Activated T-cell treated with anti-CD3 and anti-CD28 coated beads, Interleukin-2, amount 50 U/mL, for 24 hours (primary cell): ENCODE data around the gene SUPT20HL2.
"Not testable (repeated sequence)": the region's sequence is repeated elsewhere in the genome, so short reads cannot be mapped to it uniquely, and the experiment has no call there.

Source experiments
- DNase-seq: peaks from one replicate; pipeline ENCODE4 v3.0.0-alpha.2; 2020
- H3K27ac Mint-ChIP-seq: 2 replicates; pipeline ENCODE4 v1.8.0; 2020; ENCODE audit warnings: mild to moderate bottlenecking, mixed read lengths
- H3K27me3 Mint-ChIP-seq: 2 replicates; pipeline ENCODE4 v1.8.0; 2020; ENCODE audit warnings: mixed read lengths
- H3K36me3 Mint-ChIP-seq: 2 replicates; pipeline ENCODE4 v1.8.0; 2020; ENCODE audit warnings: low read depth, mixed read lengths
- H3K4me1 Mint-ChIP-seq: 2 replicates; pipeline ENCODE4 v1.8.0; 2020; ENCODE audit warnings: low read depth, mixed read lengths
- H3K4me3 Mint-ChIP-seq: 2 replicates; pipeline ENCODE4 v1.8.0; 2020; ENCODE audit warnings: mild to moderate bottlenecking, moderate library complexity, mixed read lengths
- H3K9me3 Mint-ChIP-seq: 2 replicates; pipeline ENCODE4 v1.8.0; 2020; ENCODE audit warnings: mixed read lengths

SUPT20HL2 gene

DNA sequence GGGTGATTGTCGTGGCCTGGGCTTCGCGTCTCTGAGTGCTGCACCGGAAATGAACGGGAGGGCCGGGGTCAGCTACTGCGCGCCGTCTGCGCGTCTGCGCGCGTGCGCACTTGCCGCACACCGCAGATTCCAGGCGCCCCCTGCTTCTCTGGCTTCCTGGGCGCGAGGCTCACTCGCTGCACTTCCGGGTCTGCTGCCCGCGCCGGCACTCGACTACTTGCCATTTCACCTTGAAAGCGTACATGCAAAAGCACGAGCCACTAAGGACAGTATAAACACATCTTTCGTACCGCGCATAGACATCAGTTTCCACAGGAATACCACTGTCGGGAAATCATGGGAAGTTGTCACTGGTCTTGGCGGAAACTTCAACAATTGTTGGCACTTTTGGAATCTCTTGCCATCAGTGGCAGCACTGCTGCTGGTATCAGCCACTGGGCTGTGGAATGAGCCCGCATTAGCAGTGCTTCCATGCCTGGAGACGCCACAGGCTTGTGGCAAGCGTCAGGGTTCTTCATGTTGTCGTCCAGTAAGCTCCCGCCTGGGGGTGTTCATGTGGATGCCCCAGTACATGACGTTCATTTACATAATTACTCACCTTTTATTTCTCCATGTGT, at the start of gene SUPT20HL2:
Gene SUPT20HL2 (minus strand): TSS at position 51 of the 617 bp plus-strand sequence. CDS start 754 bp downstream, outside the sequence.
- no peaks in the 10 kb centered on the region for H3K4me1 Mint-ChIP-seq
- H3K9me3 Mint-ChIP-seq, result no peaks in the 10 kb centered on the region
- DNase-seq, result no peak
- no peak within 1 kb of the TSS for H3K27ac Mint-ChIP-seq
- peaks cover 33% of the 10 kb centered on the region for H3K27me3 Mint-ChIP-seq
- H3K36me3 Mint-ChIP-seq, result no peaks in the 10 kb centered on the region
- H3K4me3 Mint-ChIP-seq, result no peak within 1 kb of the TSS

DNA sequence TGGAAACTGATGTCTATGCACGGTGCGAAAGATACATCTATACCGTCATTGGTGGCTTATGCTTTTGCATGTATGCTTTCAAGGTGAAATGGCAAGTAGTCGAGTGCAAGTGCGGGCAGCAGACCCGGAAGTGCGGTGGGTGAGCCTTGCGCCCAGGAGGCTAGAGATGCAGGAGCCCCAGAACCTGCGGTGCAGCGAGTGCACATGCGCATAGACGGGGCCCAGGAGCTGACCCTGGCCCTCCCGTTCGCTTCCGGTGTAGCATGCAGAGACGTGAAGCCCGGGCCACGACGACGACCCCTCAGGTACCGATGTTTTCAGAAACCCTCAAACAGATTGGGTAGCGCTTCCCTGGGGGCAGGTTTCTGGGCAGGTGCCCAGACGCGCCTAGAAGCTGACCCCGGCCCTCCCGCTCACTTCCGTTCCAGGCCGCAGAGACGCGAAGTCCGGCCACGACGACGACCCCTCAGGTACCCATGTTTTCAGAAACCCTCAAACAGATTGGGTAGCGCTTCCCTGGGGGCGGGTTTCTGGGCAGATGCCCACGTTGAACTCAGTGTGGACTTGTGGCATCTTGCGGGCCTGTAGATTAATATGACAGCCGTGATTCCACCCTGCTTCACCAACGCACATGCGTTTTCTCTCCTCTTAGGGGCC, 48.3 kb upstream of the SUPT20HL2 start:
- H3K4me1 Mint-ChIP-seq, DNase-seq, H3K36me3 Mint-ChIP-seq, H3K27ac Mint-ChIP-seq, H3K27me3 Mint-ChIP-seq, H3K9me3 Mint-ChIP-seq, H3K4me3 Mint-ChIP-seq: not testable (repeated sequence)

DNA sequence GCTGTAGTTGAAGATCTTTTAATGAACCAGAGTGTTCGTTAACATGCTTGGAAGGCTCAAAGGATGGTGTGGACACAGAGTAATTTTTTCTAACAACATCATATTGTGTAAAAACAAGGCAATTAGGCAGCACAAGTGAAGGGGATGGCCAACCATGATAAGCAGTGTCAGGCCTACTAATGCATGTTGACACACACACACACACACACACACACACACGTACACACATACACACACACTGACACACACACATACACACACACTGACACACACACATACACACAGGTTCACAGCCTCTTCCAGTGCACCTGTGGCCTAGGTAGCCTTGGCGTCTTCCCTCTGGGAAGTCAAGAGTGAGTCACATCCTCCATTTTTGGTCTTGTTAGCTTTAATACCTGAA, 46.4 kb upstream of the SUPT20HL2 start, which contains the start of gene SUPT20HL1:
Gene SUPT20HL1 (plus strand): TSS at position 368 of the 400 bp plus-strand sequence. CDS start 2,122 bp downstream, outside the sequence.
- DNase-seq, result no peak
- H3K9me3 Mint-ChIP-seq, result no peaks in the 10 kb centered on the region
- peaks cover 2% of the 10 kb centered on the region for H3K4me1 Mint-ChIP-seq
- no peak within 1 kb of the TSS for H3K27ac Mint-ChIP-seq
- H3K27me3 Mint-ChIP-seq, result peaks cover 6% of the 10 kb centered on the region
- H3K4me3 Mint-ChIP-seq, result no peak within 1 kb of the TSS
- no peaks in the 10 kb centered on the region for H3K36me3 Mint-ChIP-seq

DNA sequence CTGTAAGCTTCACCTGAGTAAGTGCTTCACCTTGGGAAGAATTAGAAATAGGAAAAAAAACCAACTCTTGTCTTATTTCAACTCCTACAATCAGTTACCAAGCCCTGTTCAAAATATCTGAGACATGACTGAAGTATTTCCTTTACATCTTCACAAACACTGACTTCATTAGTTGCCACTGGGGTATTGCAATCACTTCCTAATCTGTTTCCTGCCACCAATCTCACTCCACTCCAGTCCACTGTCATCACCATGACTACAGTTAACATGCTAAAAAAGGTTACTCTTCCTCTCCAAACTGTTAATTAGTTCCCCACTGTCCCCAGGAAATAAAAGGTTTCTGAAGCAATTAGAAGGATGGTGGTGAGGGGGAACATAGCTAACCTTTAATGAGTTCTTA, 43.2 kb upstream of the SUPT20HL2 start:
- DNase-seq, result no peak
- Mint-ChIP-seq H3K4me1 (no peaks in the 10 kb centered on the region), H3K36me3 (no peaks in the 10 kb centered on the region), H3K9me3 (no peaks in the 10 kb centered on the region), H3K27ac (no peak overlapping the region), H3K27me3 (peaks cover 6% of the 10 kb centered on the region), H3K4me3 (no peak overlapping the region)

DNA sequence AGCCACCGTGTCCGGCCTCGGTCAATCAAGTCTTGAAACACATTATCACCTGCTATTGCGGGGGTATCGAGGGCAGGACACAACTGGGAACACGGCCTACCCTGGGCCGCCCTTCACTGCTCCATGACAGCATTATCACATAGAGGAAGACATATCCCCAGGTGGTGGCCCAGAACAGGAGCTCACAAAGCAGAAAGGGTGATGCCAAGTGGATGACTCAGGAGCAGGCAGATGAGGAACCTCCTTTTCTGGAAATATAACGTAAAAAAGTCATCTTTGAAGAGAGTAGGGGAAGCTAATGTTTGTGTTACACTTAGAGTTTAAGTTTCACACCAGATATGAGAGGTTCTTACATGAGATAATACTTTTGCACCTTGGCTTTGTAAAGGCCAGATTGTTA, 41.2 kb upstream of the SUPT20HL2 start:
- H3K4me1 Mint-ChIP-seq, result no peaks in the 10 kb centered on the region
- no peaks in the 10 kb centered on the region for H3K9me3 Mint-ChIP-seq
- DNase-seq, result no peak

DNA sequence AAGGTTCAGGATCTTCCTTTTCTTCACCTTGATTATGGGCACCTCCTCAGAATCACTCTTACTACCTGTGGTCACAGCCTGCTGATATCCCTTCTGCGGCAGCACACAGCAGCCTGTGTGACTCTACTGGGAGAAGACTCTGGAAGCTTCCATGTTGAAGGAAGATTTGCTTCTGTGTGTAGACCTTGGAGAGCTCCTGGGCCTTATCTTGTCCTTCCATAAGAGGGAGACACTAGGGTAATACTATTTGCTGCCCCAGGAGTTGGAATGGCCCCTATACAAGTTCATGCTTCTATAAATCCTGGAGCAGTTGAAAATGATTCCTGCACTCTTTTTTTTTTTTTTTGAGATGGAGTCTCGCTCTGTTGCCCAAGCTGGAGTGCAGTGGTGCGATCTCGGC, 36.3 kb upstream of the SUPT20HL2 start:
- no peaks in the 10 kb centered on the region for H3K9me3 Mint-ChIP-seq
- no peak overlapping the region for H3K27ac Mint-ChIP-seq
- no peak overlapping the region for H3K4me3 Mint-ChIP-seq
- no peaks in the 10 kb centered on the region for H3K36me3 Mint-ChIP-seq
- peaks cover 15% of the 10 kb centered on the region for H3K27me3 Mint-ChIP-seq
- no peak for DNase-seq
- no peaks in the 10 kb centered on the region for H3K4me1 Mint-ChIP-seq

More for the DNA sequence above, 41.2 kb upstream of the SUPT20HL2 start:
- Mint-ChIP-seq H3K4me3 (no peak overlapping the region), H3K27ac (no peak overlapping the region), H3K36me3 (no peaks in the 10 kb centered on the region), H3K27me3 (peaks cover 6% of the 10 kb centered on the region)

DNA sequence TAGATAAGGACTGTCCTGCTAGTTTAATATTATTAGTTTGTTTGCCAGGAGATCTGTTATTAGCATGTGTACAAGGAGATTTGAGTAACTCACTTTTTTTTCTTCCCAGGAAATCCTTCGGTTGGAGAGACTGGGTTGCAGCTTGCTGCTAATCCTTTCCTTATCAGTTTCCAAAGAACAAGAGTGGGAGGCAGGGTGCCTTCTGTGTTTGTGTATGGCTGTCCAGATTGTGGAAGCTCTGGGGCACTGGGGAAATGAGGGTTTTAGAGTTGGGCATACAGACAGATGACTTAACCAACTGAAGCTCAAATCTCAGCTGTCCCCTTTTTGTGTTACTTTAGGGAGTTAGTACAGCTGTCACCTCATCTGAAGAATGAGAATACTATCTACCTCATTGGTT, 34.0 kb upstream of the SUPT20HL2 start:
- Mint-ChIP-seq H3K4me1 (peaks cover 6% of the 10 kb centered on the region), H3K36me3 (no peaks in the 10 kb centered on the region), H3K4me3 (no peak overlapping the region), H3K27me3 (peaks cover 22% of the 10 kb centered on the region), H3K27ac (no peak overlapping the region), H3K9me3 (no peaks in the 10 kb centered on the region)
- no peak for DNase-seq

DNA sequence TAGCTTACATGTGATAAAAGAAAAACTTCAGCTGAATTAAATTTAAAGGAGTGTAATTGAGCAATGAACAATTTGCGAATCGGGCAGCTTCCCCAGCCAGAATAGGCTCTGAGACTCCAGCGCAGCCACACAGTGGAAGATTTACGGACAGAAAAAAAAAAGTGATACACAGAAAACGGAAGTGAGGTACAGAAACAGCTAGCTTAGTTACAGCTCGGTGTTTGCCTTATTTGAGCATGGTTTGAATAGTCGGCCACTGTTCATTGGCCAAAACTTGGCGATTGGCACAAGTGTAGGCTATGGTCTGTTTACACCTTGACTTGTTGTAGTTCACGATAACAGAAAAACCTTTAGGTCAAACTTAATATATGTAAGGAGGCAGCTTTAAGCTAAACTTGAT, 29.9 kb upstream of the SUPT20HL2 start:
- no peak overlapping the region for H3K4me3 Mint-ChIP-seq

DNA sequence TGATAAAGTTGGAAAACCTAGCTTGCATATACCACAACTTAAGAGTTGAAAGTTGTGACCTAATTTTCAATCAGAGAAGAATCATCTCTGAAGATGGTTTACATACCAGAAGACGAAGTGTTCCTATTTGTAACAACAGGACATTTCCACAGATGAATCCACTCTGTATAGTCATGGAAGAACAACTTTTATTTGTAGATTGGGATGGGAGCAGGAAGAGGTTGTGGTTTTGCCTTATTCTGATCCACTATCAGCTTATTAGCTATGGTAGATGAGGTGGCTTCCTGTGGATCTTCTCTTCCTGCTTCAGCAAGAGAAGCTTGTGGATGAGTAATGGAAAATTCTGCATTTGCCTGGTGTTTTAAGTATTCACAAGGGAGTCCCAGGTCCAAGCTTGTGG, 27.9 kb upstream of the SUPT20HL2 start:
- Mint-ChIP-seq H3K4me1 (peaks cover 17% of the 10 kb centered on the region), H3K9me3 (no peaks in the 10 kb centered on the region), H3K27me3 (peaks cover 30% of the 10 kb centered on the region), H3K27ac (no peak overlapping the region), H3K4me3 (no peak overlapping the region), H3K36me3 (no peaks in the 10 kb centered on the region)
- no peak for DNase-seq

More for the DNA sequence above, 29.9 kb upstream of the SUPT20HL2 start:
- H3K27me3 Mint-ChIP-seq, result peaks cover 38% of the 10 kb centered on the region
- no peaks in the 10 kb centered on the region for H3K36me3 Mint-ChIP-seq
- DNase-seq, result no peak
- no peaks in the 10 kb centered on the region for H3K9me3 Mint-ChIP-seq
- peak overlapping the region; percentile 16 for H3K27ac Mint-ChIP-seq
- H3K4me1 Mint-ChIP-seq, result peaks cover 17% of the 10 kb centered on the region

DNA sequence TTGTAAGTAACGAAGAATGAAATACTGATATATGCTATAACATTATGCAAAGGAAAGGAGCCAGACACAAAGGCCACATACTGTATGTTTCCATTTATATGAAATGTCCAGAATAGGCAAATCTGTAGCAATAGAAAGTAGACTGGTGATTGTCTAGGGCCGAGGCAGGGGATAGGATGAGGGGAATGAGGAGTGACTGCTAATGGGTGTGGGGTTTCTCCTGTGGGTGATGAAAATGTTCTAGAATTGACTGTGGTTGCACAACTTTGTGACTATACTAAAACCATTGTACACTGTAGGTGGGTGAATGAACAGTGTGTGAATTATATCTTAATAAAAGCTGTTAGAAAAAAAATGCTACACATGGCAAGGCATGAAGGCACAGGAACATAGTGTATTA, 26.6 kb upstream of the SUPT20HL2 start:
- no peak overlapping the region for H3K4me3 Mint-ChIP-seq
- H3K36me3 Mint-ChIP-seq, result no peaks in the 10 kb centered on the region
- no peak overlapping the region for H3K27ac Mint-ChIP-seq
- peaks cover 17% of the 10 kb centered on the region for H3K4me1 Mint-ChIP-seq
- peaks cover 29% of the 10 kb centered on the region for H3K27me3 Mint-ChIP-seq
- no peak for DNase-seq
- H3K9me3 Mint-ChIP-seq, result no peaks in the 10 kb centered on the region

DNA sequence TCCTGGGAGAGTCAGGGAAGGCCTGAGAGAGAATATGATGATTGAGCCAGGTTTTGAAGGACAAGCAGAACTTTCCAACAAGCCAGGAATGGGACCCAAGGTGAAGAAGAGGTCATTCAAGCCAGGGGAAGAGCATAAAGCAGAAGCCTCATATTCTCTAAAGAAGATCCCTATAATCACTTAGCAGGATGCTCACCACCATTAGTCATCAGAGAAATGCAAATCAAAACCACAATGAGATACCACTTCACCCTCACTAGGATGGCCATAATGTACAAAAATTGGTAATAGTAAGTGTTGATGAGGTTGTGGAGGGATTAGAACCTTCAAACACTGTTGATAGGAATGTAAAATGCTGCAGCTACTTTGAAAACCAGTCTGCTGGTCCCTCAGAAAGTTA, 26.0 kb upstream of the SUPT20HL2 start:
- H3K36me3 Mint-ChIP-seq, result no peaks in the 10 kb centered on the region
- peaks cover 17% of the 10 kb centered on the region for H3K4me1 Mint-ChIP-seq
- H3K4me3 Mint-ChIP-seq, result no peak overlapping the region
- no peak for DNase-seq
- peaks cover 34% of the 10 kb centered on the region for H3K27me3 Mint-ChIP-seq
- no peaks in the 10 kb centered on the region for H3K9me3 Mint-ChIP-seq
- no peak overlapping the region for H3K27ac Mint-ChIP-seq

DNA sequence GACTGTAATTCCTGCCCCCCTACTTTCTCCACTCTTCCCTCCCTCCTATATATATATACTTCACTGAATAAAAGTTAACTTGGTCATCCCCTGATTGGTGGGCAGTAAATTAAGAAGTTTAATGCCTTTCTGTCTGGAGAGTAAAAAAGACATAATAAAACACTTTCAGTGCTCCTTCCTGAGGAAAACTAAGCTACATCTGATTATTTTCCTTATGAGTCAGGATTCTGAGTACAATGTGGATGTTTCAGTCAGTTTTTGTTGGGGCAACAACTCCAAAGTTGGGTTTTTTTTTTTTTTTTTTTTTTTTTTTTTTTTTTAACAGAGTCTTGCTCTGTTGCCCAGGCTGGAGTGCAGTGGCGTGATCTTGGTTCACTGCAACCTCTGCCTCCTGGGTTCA, 22.0 kb upstream of the SUPT20HL2 start:
- peaks cover 47% of the 10 kb centered on the region for H3K27me3 Mint-ChIP-seq
- H3K9me3 Mint-ChIP-seq, result peaks cover 2% of the 10 kb centered on the region
- peaks cover 4% of the 10 kb centered on the region for H3K4me1 Mint-ChIP-seq
- DNase-seq, result no peak
- H3K4me3 Mint-ChIP-seq, result no peak overlapping the region
- no peak overlapping the region for H3K27ac Mint-ChIP-seq
- no peaks in the 10 kb centered on the region for H3K36me3 Mint-ChIP-seq

DNA sequence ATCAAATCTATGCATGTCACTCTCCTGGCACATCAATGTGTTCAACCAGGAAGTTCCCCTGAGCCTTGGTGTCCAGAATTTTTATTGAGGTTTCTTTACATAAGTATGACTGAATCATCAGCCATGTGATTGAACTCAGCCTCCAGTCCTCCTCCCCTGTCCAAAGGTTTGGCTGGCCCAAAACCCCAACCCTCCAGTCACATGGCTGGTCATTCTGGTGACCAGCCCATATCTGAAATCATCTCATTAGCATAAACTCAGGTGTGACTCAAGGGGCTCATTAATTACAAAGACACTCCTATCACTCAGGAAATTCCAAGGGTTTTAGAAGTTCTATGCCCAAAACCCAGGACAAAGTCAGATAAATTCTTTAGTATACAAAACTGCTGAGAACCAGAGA, 20.6 kb upstream of the SUPT20HL2 start:
- Mint-ChIP-seq H3K9me3 (peaks cover 2% of the 10 kb centered on the region), H3K27me3 (peaks cover 51% of the 10 kb centered on the region), H3K4me1 (no peaks in the 10 kb centered on the region), H3K27ac (no peak overlapping the region), H3K4me3 (no peak overlapping the region), H3K36me3 (no peaks in the 10 kb centered on the region)
- DNase-seq, result no peak

DNA sequence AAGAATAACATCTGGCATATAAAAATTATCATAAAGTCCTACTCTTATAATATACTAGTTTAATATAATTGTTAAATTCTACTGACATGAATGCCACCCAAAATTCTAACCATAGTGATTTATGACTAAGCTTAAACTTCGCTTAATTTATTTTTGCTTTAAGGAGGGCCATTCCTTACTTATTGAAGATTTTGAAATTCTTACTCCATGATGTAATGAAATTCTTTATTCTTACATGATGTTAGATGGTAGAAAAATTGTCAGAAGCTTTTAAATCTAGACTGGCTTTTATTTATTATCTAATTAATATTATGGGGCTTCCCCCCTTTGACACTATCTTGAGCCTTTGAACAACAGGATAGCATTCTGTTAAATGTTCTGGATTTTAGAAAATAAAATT, 19.5 kb upstream of the SUPT20HL2 start:
- H3K9me3 Mint-ChIP-seq, result peaks cover 2% of the 10 kb centered on the region
- H3K27me3 Mint-ChIP-seq, result peaks cover 58% of the 10 kb centered on the region
- no peak overlapping the region for H3K4me3 Mint-ChIP-seq

DNA sequence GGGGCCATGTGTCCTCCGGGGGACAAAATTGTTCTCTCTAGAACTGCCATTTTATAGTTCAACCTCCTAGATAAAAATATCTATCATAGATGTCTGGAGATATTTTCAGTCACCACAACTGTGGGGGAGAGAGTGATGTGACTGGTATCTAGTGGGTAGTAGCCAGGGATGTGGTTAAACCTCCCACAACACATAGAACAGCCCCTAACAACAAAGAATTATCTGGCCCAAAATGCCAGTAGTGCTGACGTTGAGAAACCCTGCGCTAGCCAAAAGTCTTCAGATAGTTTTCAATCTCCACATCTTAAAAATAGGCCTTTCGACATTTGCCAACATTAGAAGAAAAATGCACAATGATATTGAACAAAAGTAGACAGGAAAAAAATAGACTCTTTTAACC, 19.0 kb upstream of the SUPT20HL2 start:
- no peak for DNase-seq
- Mint-ChIP-seq H3K27me3 (peaks cover 60% of the 10 kb centered on the region), H3K4me3 (no peak overlapping the region), H3K9me3 (peaks cover 2% of the 10 kb centered on the region), H3K36me3 (no peaks in the 10 kb centered on the region), H3K27ac (no peak overlapping the region), H3K4me1 (no peaks in the 10 kb centered on the region)

More for the DNA sequence above, 19.5 kb upstream of the SUPT20HL2 start:
- no peaks in the 10 kb centered on the region for H3K36me3 Mint-ChIP-seq
- H3K4me1 Mint-ChIP-seq, result no peaks in the 10 kb centered on the region
- H3K27ac Mint-ChIP-seq, result no peak overlapping the region
- DNase-seq, result no peak
